DND-41 (cell line): ENCODE measurements around the gene IGLL1.

ENCODE experiments used
- ATAC-seq: fragments of 200-7000 bp; cut with Tn5 transposase; 3 replicates; pipeline ENCODE4 v1.9.1; 2021; ENCODE audit warnings: low read depth; ENCODE audit not compliant: insufficient read depth
- DNase-seq: peaks from one replicate; pipeline ENCODE4 v3.0.0-alpha.2; 2020
- H2AFZ ChIP-seq: 2 replicates; pipeline ENCODE4 v1.6.0; 2012; ENCODE audit warnings: low read depth, low read length
- H3K27ac ChIP-seq: 2 replicates; pipeline ENCODE4 v1.5.1; 2012; ENCODE audit warnings: low read length, inconsistent platforms
- H3K27me3 ChIP-seq: fragments of 200-600 bp; sonication (generic); 2 replicates; pipeline ENCODE4 v1.6.0; 2012; ENCODE audit warnings: low read length, mild to moderate bottlenecking, inconsistent platforms; ENCODE audit not compliant: insufficient read depth, poor library complexity
- H3K36me3 ChIP-seq: 2 replicates; pipeline ENCODE4 v1.5.1; 2012; ENCODE audit warnings: low read length, inconsistent platforms; ENCODE audit not compliant: insufficient read depth
- H3K4me1 ChIP-seq: 2 replicates; pipeline ENCODE4 v1.5.1; 2012; ENCODE audit warnings: mild to moderate bottlenecking, low read length; ENCODE audit not compliant: insufficient read depth
- H3K4me2 ChIP-seq: 2 replicates; pipeline ENCODE4 v1.6.0; 2012; ENCODE audit warnings: mild to moderate bottlenecking, moderate library complexity, low read length, inconsistent platforms; ENCODE audit not compliant: insufficient read depth
- H3K4me3 ChIP-seq, 2 experiments: fragments of 200-600 bp in 1 of 2; shearing (Covaris generic) in 1 of 2; 2 replicates each; pipeline ENCODE4 v1.5.1; 2012 to 2016; ENCODE audit warnings: inconsistent platforms in 2 of 2, low read length in 2 of 2, mild to moderate bottlenecking in 2 of 2, low read depth in 1 of 2, moderate library complexity in 1 of 2
- H3K79me2 ChIP-seq: 2 replicates; pipeline ENCODE4 v1.6.0; 2012; ENCODE audit warnings: low read length, inconsistent platforms; ENCODE audit not compliant: insufficient read depth
- H3K9ac ChIP-seq: 2 replicates; pipeline ENCODE4 v1.6.0; 2012; ENCODE audit warnings: low read depth, mild to moderate bottlenecking, inconsistent platforms, low read length, moderate library complexity
- H3K9me3 ChIP-seq: 2 replicates; pipeline ENCODE4 v1.5.1; 2012; ENCODE audit warnings: low read length, moderate library complexity, mild to moderate bottlenecking, inconsistent platforms; ENCODE audit not compliant: insufficient read depth, severe bottlenecking
- H4K20me1 ChIP-seq: 2 replicates; pipeline ENCODE4 v1.6.0; 2012; ENCODE audit warnings: low read length; ENCODE audit not compliant: insufficient read depth
- CTCF ChIP-seq: IDR thresholded peaks from 2 replicates; pipeline ENCODE4 v1.5.1; 2012; ENCODE audit warnings: borderline replicate concordance, low read length, moderate library complexity, mild to moderate bottlenecking; ENCODE audit not compliant: poor library complexity, severe bottlenecking; ENCODE audit errors: extremely low read depth
- EZH2 ChIP-seq: IDR thresholded peaks from 3 replicates; pipeline ENCODE4 v1.6.1; 2012; ENCODE audit warnings: borderline replicate concordance, low read depth, mild to moderate bottlenecking, moderate library complexity, low read length, inconsistent platforms; ENCODE audit not compliant: severe bottlenecking

The IGLL1 gene

GRCh38 chr22:23557036-23557435, 23.1 kb downstream of the IGLL1 start:
- no peak for DNase-seq

GRCh38 chr22:23556026-23556620, 24.0 kb downstream of the IGLL1 start:
- no peaks in the 10 kb centered on the region for H3K4me1 ChIP-seq
- TF ChIP-seq EZH2 = no peak
- TF ChIP-seq CTCF = no peak
- H3K79me2 ChIP-seq = no peaks in the 10 kb centered on the region
- no peak overlapping the region for H3K4me3 ChIP-seq
- no peaks in the 10 kb centered on the region for H3K27me3 ChIP-seq
- no peak overlapping the region for H3K4me2 ChIP-seq
- no peak overlapping the region for H3K9ac ChIP-seq
- H4K20me1 ChIP-seq = 0 out of 2 replicates have a peak, but pooled peaks cover 2% of the 10 kb centered on the region
- H2AFZ ChIP-seq = no peak overlapping the region
- no peak overlapping the region for H3K27ac ChIP-seq
- DNase-seq (no peak), ATAC-seq (no peak)
- no peaks in the 10 kb centered on the region for H3K36me3 ChIP-seq
- H3K9me3 ChIP-seq = no peaks in the 10 kb centered on the region

More at GRCh38 chr22:23557036-23557435, 23.1 kb downstream of the IGLL1 start:
- Histone ChIP-seq H3K4me1 (no peaks in the 10 kb centered on the region), H3K4me3 (no peak overlapping the region), H3K27ac (no peak overlapping the region), H3K79me2 (0 out of 2 replicates have a peak, but pooled peaks cover 1% of the 10 kb centered on the region), H3K36me3 (no peaks in the 10 kb centered on the region), H3K9me3 (no peaks in the 10 kb centered on the region), H2AFZ (no peak overlapping the region), H3K9ac (no peak overlapping the region), H4K20me1 (0 out of 2 replicates have a peak, but pooled peaks cover 2% of the 10 kb centered on the region), H3K4me2 (no peak overlapping the region), H3K27me3 (no peaks in the 10 kb centered on the region)
- TF ChIP-seq CTCF (no peak), EZH2 (no peak)
- no peak for ATAC-seq

- no peak overlapping the region for H3K4me2 ChIP-seq
- TF ChIP-seq EZH2 = no peak
- no peak for TF ChIP-seq CTCF
- no peaks in the 10 kb centered on the region for H3K79me2 ChIP-seq
- H3K9me3 ChIP-seq = no peaks in the 10 kb centered on the region
- H3K36me3 ChIP-seq = no peaks in the 10 kb centered on the region
- no peak for DNase-seq
- H3K4me1 ChIP-seq = no peaks in the 10 kb centered on the region
- H3K27ac ChIP-seq = no peak overlapping the region
- H3K27me3 ChIP-seq = no peaks in the 10 kb centered on the region
- H3K9ac ChIP-seq = no peak overlapping the region
- no peak overlapping the region for H2AFZ ChIP-seq
- no peak for ATAC-seq
- 0 out of 2 replicates have a peak, but pooled peaks cover 2% of the 10 kb centered on the region for H4K20me1 ChIP-seq
- H3K4me3 ChIP-seq = no peak overlapping the region
Observed at GRCh38 chr22:23555118-23555517, 25.0 kb downstream of the IGLL1 start.
